ENCODE measurements around the gene MRPS12.

- TF ChIP-seq CTCF (IDR thresholded peaks at IDR 0.05 in 8 of 11, conservative IDR thresholded peaks at IDR 0.05 in 3 of 11) (no peak), POLR2AphosphoS5 (IDR thresholded peaks at IDR 0.05) (no peak), POLR2A (IDR thresholded peaks at IDR 0.05) (no peak)
Observed at GRCh38 chr19:38942471-38943181, 11.9 kb downstream of the MRPS12 start.

Measured in spleen (tissue), 7 donors.